HG03196 (cell line): Measurements from ENCODE around the gene TNRC6A.
"Not testable (repeated sequence)": the region's sequence is repeated elsewhere in the genome, so short reads cannot be mapped to it uniquely, and the experiment has no call there.

Source experiments
- ATAC-seq: cut with Tn5 transposase; IDR thresholded peaks from one replicate; pipeline ENCODE4 v1.9.1; 2021; ENCODE audit not compliant: unreplicated experiment

TNRC6A gene

DNA sequence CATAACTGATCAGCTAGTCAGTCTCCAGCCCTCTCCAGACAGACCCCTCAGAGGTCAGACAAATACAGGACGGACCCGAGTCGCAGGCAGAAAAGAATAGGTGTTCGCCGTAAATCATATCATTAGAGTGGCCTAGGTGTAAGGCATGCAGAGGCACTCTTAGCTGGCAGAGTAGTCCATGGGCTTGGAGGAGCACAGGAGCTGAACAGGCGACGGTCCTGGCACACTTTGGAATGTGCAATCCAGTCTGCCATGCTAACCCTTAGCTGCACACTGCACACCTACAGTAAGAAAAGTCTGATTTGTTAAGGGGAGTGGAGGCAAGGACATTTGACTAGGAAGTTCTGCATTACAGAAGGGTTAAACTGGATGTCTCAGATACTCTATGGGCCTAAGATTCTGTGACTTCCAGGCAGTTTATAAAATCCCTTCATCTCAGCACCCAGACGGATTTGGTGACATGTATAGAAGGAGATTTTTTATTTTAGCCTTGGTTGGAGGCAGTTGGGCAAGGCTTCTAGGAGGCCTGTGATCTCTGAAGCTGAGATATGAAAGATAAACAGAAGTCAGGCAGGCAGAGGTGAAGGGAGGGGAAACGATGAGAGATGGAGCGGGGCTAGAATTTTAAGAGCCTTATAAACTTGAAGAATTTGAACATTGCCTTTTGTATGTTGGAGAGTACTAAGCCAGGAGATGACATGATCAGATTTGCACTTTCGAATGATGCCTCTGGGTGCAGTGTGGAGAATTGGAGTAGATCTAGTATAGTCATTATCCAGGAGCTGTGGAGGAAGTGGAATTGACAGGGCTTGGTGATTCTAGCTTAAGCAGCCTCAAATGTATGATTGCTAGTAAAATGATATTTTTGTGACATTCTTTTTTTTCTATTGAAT, 81.7 kb downstream of the TNRC6A start:
- no peak for ATAC-seq

- ATAC-seq = not testable (repeated sequence)
These were observed 83.4 kb downstream of the TNRC6A start for GRCh38 chr16:24812813-24813212.

DNA sequence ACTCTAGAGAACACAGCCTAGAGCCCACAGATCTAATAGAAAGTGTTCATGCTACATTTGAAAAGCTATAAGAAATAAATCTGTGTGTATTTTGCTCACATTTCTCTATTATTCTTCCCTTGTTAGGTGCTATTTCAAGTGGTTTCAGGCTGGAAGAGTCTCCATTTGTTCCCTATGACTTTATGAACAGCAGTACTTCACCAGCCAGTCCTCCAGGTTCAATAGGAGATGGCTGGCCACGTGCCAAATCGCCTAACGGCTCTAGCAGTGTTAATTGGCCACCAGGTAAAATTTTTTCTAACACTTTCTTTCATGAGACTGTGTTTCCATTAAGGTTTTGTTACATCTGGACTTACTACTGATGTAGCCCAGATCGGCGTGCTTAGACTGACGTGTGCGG, 85.6 kb downstream of the TNRC6A start:
- ATAC-seq = no peak

DNA sequence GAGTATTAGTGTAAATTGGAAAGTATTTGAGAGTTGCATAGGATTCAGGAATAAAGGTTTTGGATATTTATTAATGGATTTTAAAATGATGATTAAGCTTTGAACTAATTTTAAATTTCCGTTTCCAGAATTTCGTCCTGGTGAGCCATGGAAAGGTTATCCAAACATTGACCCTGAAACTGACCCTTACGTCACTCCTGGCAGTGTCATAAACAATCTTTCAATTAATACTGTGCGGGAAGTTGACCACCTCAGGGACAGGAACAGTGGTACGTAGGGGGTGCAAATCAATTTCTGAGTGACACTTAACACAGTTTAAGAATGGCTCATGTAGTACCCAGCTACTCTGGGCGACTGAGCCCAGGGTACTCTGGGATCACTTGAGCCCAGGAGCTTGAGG, 87.2 kb downstream of the TNRC6A start:
- ATAC-seq = no peak

DNA sequence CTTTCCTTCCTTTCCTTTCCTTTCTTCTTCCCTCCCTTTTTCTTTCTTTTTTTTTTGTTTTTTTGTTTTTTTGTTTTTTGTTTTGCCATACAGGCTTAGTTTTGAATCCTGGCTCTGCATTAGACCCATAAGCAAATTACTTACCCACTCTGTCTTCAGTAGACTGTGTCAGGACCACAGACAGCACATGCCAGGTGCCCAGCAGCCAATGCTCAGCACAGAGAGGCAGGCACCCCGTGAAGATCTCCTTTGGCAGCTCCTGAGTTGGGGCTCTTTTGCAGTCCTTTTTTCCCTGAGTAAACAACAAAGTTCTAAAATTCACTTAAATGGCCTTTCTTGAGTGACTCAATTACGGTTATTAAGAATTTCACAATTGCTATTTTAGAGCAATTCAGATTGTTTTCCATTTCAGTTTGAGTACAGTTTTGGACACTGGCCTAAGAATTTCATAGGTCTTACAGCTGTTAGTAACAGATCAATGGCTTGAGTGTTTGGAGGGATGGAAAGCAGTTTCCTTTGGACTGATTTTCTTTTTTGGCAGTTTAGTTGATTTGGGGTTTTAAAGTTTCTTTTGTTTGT, 90.1 kb downstream of the TNRC6A start:
- ATAC-seq = no peak

- no peak for ATAC-seq
These were observed 91.1 kb downstream of the TNRC6A start for GRCh38 chr16:24820522-24820921.

DNA sequence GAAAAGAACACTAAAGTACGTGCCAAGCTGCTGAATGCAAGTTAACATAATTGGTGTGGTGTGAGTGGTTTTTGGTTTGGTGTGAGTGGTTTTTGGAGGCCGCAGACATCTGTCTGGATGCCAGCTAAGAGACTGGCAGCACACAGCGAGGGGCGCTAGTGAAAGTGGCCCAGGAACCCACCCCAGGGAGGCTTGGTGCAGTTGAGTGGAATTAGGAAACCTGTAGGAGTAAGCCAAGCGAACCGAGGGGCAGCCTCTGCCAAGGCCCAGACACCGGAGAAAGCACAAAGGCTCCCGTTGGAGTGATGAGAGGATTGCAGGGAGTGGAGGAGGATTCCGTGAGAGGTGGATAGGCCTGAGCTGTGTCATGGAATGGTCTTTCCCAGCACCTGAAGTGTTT, 91.7 kb downstream of the TNRC6A start:
- ATAC-seq = no peak

DNA sequence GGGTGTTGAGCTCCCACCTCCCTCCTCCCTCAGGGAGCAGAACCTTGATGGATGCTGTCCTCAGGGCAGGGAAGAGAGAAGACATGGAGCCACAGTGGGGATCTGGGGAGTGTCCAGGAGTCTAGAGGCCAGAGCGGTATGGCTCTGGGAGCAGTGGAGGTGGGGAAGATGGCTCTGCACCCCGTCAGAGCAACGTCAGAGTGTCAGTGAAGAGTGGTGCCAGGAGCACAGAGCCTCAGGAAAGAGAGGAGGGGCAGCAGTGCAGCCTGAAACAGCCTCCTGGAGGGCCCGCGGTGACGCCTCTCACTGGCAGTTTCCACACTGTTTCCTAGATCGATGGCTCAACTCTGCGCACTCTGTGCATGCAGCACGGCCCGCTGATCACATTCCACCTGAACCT, 93.1 kb downstream of the TNRC6A start:
- no peak for ATAC-seq

GRCh38 chr16:24822974-24823373, 93.5 kb downstream of the TNRC6A start:
- no peak for ATAC-seq

DNA sequence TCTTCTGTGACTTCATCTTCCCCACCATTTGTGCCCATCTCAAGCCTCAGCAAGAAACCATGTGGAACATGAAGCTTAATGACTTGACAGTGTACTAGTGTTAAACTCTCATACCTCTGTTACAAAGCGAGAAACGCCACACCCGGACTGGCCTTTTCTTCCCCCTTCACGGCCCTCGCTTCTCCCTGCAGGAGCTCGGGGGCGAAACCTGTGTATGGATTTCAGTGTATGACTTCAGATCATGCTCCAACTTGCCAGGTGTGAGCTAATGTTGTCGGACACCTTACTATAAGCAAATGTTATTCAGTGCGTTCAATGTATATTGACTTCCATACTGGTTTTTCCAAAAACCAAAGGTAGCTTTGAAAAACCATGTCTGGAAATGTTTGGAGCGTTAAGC, 96.2 kb downstream of the TNRC6A start:
- no peak for ATAC-seq

- no peak for ATAC-seq
These were observed 96.7 kb downstream of the TNRC6A start for GRCh38 chr16:24826096-24826690.

GRCh38 chr16:24826817-24827566, 97.5 kb downstream of the TNRC6A start:
- ATAC-seq = no peak

GRCh38 chr16:24829153-24829552, 99.7 kb downstream of the TNRC6A start:
- no peak for ATAC-seq

DNA sequence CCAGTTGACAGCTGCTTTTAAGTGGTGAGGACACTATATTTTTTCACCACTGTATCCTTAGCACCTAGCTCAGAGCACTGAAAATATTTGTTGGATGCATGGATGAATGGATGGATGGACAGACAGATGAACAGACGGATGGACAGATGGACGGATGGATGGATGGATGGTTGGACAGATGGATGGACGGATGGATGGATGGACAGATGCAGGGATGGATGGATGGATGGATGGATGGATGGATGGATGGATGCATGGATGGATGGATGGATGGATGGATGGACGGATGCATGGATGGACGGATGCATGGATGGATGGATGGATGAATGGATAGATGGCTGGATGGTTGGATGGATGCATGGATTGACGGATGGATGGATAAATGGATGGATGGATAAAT, 103.9 kb downstream of the TNRC6A start:
- ATAC-seq = no peak

GRCh38 chr16:24834459-24835335, 105.2 kb downstream of the TNRC6A start:
- no peak for ATAC-seq

DNA sequence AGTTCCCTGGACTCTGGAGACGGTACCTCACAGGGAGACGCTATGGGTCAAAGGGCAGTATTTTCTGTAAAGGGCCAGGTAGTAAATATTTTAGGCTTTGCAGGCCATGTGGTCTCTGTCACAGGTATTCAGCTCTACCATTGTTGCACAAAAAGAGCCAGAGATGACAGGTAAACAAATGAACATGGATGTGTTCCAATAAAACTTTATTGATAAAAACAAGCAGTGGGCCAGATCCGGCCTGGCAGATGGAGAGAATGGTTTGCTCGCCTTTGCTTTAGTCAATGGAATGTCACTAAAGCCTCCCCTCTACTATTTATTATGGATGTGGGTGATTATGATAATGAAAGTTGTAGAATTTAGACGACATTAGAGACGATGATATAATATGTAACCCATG, 107.4 kb downstream of the TNRC6A start:
- ATAC-seq = no peak

DNA sequence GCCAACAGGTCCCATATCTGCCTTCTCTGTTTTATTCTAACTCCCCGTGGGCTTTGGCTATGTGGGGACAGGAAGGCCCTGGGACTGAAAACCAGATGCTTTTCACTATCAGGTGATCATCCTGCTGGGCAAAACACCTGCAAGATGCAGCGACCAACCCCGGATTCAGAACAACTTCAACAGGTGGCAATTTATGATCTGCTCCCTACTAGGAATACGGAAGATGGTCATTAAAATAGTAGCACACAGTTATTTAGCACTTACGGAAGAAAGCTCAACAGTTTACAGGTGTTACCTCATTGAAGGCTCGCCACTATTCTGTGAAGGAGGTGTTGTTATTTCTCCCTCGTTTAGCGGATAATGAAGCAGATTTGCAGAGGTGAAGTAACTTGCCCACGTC, 108.5 kb downstream of the TNRC6A start:
- ATAC-seq = no peak

- ATAC-seq = no peak
These were observed 109.3 kb downstream of the TNRC6A start for GRCh38 chr16:24838554-24839266.

GRCh38 chr16:24839347-24839972, 110.0 kb downstream of the TNRC6A start:
- no peak for ATAC-seq
